Measurements from ENCODE around the gene MICOS13.

DNA sequence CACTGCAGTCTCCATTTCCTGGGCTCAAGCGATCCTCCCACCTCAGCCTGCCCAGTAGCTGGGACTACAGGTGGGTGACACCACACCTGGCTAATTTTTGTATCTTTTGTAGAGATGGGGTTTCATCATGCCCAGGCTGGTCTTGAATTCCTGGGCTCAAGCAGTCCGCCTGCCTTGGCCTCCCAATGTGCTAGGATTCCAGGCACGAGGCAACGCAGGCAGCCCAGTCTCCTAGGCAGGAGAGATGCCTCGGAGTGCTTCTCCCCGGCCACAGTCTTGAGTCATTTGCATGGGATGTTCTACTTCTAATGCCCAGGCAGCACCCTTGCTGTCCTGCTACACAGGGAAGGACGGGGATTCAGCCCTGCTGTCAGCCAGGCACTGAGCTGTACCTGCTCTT, 8.7 kb downstream of the MICOS13 start:
- TF ChIP-seq, protein P1, sequence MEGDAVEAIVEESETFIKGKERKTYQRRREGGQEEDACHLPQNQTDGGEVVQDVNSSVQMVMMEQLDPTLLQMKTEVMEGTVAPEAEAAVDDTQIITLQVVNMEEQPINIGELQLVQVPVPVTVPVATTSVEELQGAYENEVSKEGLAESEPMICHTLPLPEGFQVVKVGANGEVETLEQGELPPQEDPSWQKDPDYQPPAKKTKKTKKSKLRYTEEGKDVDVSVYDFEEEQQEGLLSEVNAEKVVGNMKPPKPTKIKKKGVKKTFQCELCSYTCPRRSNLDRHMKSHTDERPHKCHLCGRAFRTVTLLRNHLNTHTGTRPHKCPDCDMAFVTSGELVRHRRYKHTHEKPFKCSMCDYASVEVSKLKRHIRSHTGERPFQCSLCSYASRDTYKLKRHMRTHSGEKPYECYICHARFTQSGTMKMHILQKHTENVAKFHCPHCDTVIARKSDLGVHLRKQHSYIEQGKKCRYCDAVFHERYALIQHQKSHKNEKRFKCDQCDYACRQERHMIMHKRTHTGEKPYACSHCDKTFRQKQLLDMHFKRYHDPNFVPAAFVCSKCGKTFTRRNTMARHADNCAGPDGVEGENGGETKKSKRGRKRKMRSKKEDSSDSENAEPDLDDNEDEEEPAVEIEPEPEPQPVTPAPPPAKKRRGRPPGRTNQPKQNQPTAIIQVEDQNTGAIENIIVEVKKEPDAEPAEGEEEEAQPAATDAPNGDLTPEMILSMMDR (IDR thresholded peaks at IDR 0.05): no peak
- TF ChIP-seq POLR2A (IDR thresholded peaks at IDR 0.05): no peak
- TF ChIP-seq EP300 (IDR thresholded peaks at IDR 0.05): no peak

Measured in suprapubic skin (tissue), 3 donors.